ENCODE results near the gene UNC5A.

The UNC5A gene

GRCh38 chr5:176874198-176874780 is 63.9 kb downstream of the UNC5A start:
- Histone ChIP-seq H3K4me1 (ENCODE audit: control insufficient read depth, low read depth, low read length) (no peaks in the 10 kb centered on the region), H3K36me3 (ENCODE audit: control insufficient read depth, low read depth, low read length) (no peaks in the 10 kb centered on the region), H3K9me3 (ENCODE audit: control insufficient read depth, low read depth, low read length) (no peaks in the 10 kb centered on the region), H3K4me3 (ENCODE audit: low read length) (no peak overlapping the region), H3K9ac (ENCODE audit: low read length) (no peak overlapping the region), H3K27ac (ENCODE audit: low read length) (no peak overlapping the region), H3K27me3 (ENCODE audit: control insufficient read depth, insufficient read depth, low read length) (no peaks in the 10 kb centered on the region)

- H3K4me3 ChIP-seq (ENCODE audit: low read length) = no peak overlapping the region
- H3K4me1 ChIP-seq (ENCODE audit: control insufficient read depth, low read depth, low read length) = no peaks in the 10 kb centered on the region
- no peaks in the 10 kb centered on the region for H3K36me3 ChIP-seq (ENCODE audit: control insufficient read depth, low read depth, low read length)
- no peak overlapping the region for H3K9ac ChIP-seq (ENCODE audit: low read length)
- no peaks in the 10 kb centered on the region for H3K27me3 ChIP-seq (ENCODE audit: control insufficient read depth, insufficient read depth, low read length)
- H3K27ac ChIP-seq (ENCODE audit: low read length) = no peak overlapping the region
- H3K9me3 ChIP-seq (ENCODE audit: control insufficient read depth, low read depth, low read length) = no peaks in the 10 kb centered on the region
These were observed 64.7 kb downstream of the UNC5A start for GRCh38 chr5:176875014-176875550.

- Histone ChIP-seq H3K4me3 (ENCODE audit: low read length) (no peak overlapping the region), H3K27me3 (ENCODE audit: control insufficient read depth, insufficient read depth, low read length) (no peaks in the 10 kb centered on the region)
These were observed 65.6 kb downstream of the UNC5A start for GRCh38 chr5:176875783-176876505.

GRCh38 chr5:176876506-176877431 is 66.4 kb downstream of the UNC5A start:
- H3K4me3 ChIP-seq (ENCODE audit: low read length) = no peak overlapping the region
- H3K27ac ChIP-seq (ENCODE audit: low read length) = no peak overlapping the region
- no peaks in the 10 kb centered on the region for H3K27me3 ChIP-seq (ENCODE audit: control insufficient read depth, insufficient read depth, low read length)
- H3K4me1 ChIP-seq (ENCODE audit: control insufficient read depth, low read depth, low read length) = no peaks in the 10 kb centered on the region
- H3K9me3 ChIP-seq (ENCODE audit: control insufficient read depth, low read depth, low read length) = no peaks in the 10 kb centered on the region
- no peak overlapping the region for H3K9ac ChIP-seq (ENCODE audit: low read length)
- no peaks in the 10 kb centered on the region for H3K36me3 ChIP-seq (ENCODE audit: control insufficient read depth, low read depth, low read length)

More at GRCh38 chr5:176875783-176876505, 65.6 kb downstream of the UNC5A start:
- no peak overlapping the region for H3K27ac ChIP-seq (ENCODE audit: low read length)
- H3K36me3 ChIP-seq (ENCODE audit: control insufficient read depth, low read depth, low read length) = no peaks in the 10 kb centered on the region
- no peak overlapping the region for H3K9ac ChIP-seq (ENCODE audit: low read length)
- no peaks in the 10 kb centered on the region for H3K4me1 ChIP-seq (ENCODE audit: control insufficient read depth, low read depth, low read length)
- no peaks in the 10 kb centered on the region for H3K9me3 ChIP-seq (ENCODE audit: control insufficient read depth, low read depth, low read length)

GRCh38 chr5:176877793-176878331 is 67.5 kb downstream of the UNC5A start:
- H3K27ac ChIP-seq (ENCODE audit: low read length) = no peak overlapping the region
- H3K27me3 ChIP-seq (ENCODE audit: control insufficient read depth, insufficient read depth, low read length) = no peaks in the 10 kb centered on the region
- H3K9ac ChIP-seq (ENCODE audit: low read length) = no peak overlapping the region

GRCh38 chr5:176878463-176878862 is 68.1 kb downstream of the UNC5A start:
- Histone ChIP-seq H3K9ac (ENCODE audit: low read length) (no peak overlapping the region), H3K9me3 (ENCODE audit: control insufficient read depth, low read depth, low read length) (no peaks in the 10 kb centered on the region), H3K4me3 (ENCODE audit: low read length) (no peak overlapping the region), H3K27ac (ENCODE audit: low read length) (no peak overlapping the region), H3K4me1 (ENCODE audit: control insufficient read depth, low read depth, low read length) (no peaks in the 10 kb centered on the region), H3K36me3 (ENCODE audit: control insufficient read depth, low read depth, low read length) (no peaks in the 10 kb centered on the region), H3K27me3 (ENCODE audit: control insufficient read depth, insufficient read depth, low read length) (no peaks in the 10 kb centered on the region)

More at GRCh38 chr5:176877793-176878331, 67.5 kb downstream of the UNC5A start:
- no peaks in the 10 kb centered on the region for H3K4me1 ChIP-seq (ENCODE audit: control insufficient read depth, low read depth, low read length)
- H3K4me3 ChIP-seq (ENCODE audit: low read length) = no peak overlapping the region
- H3K36me3 ChIP-seq (ENCODE audit: control insufficient read depth, low read depth, low read length) = no peaks in the 10 kb centered on the region
- no peaks in the 10 kb centered on the region for H3K9me3 ChIP-seq (ENCODE audit: control insufficient read depth, low read depth, low read length)

GRCh38 chr5:176878906-176879662 is 68.7 kb downstream of the UNC5A start:
- Histone ChIP-seq H3K27me3 (ENCODE audit: control insufficient read depth, insufficient read depth, low read length) (no peaks in the 10 kb centered on the region), H3K9me3 (ENCODE audit: control insufficient read depth, low read depth, low read length) (no peaks in the 10 kb centered on the region), H3K4me1 (ENCODE audit: control insufficient read depth, low read depth, low read length) (no peaks in the 10 kb centered on the region)

GRCh38 chr5:176879663-176880361 is 69.5 kb downstream of the UNC5A start:
- H3K4me3 ChIP-seq (ENCODE audit: low read length) = no peak overlapping the region
- H3K36me3 ChIP-seq (ENCODE audit: control insufficient read depth, low read depth, low read length) = no peaks in the 10 kb centered on the region
- no peaks in the 10 kb centered on the region for H3K27me3 ChIP-seq (ENCODE audit: control insufficient read depth, insufficient read depth, low read length)
- H3K9me3 ChIP-seq (ENCODE audit: control insufficient read depth, low read depth, low read length) = no peaks in the 10 kb centered on the region
- H3K4me1 ChIP-seq (ENCODE audit: control insufficient read depth, low read depth, low read length) = no peaks in the 10 kb centered on the region
- no peak overlapping the region for H3K9ac ChIP-seq (ENCODE audit: low read length)
- no peak overlapping the region for H3K27ac ChIP-seq (ENCODE audit: low read length)

More at GRCh38 chr5:176878906-176879662, 68.7 kb downstream of the UNC5A start:
- Histone ChIP-seq H3K9ac (ENCODE audit: low read length) (no peak overlapping the region), H3K36me3 (ENCODE audit: control insufficient read depth, low read depth, low read length) (no peaks in the 10 kb centered on the region), H3K27ac (ENCODE audit: low read length) (no peak overlapping the region), H3K4me3 (ENCODE audit: low read length) (no peak overlapping the region)

- Histone ChIP-seq H3K9me3 (ENCODE audit: control insufficient read depth, low read depth, low read length) (no peaks in the 10 kb centered on the region), H3K27me3 (ENCODE audit: control insufficient read depth, insufficient read depth, low read length) (no peaks in the 10 kb centered on the region), H3K4me1 (ENCODE audit: control insufficient read depth, low read depth, low read length) (no peaks in the 10 kb centered on the region), H3K9ac (ENCODE audit: low read length) (no peak overlapping the region), H3K36me3 (ENCODE audit: control insufficient read depth, low read depth, low read length) (no peaks in the 10 kb centered on the region), H3K27ac (ENCODE audit: low read length) (no peak overlapping the region), H3K4me3 (ENCODE audit: low read length) (no peak overlapping the region)
These were observed 70.1 kb downstream of the UNC5A start for GRCh38 chr5:176880366-176881020.

Measured in iPS-18a (cell line).